PC-3 (cell line): ENCODE results near the gene MEF2C. TPM values are rescaled to one million over a fixed set of nuclear protein-coding genes. Genes with fewer than 3 reads are reported as not detected.

Source experiments
- ATAC-seq: fragments of 200-7000 bp; cut with Tn5 transposase; 2 replicates; pipeline ENCODE4 v1.9.1; 2020; ENCODE audit warnings: mild to moderate bottlenecking, moderate library complexity
- BruUV-seq: library from RNA; stranded (reverse); fragments of 400-500 nt; replicated peaks from 2 replicates; lab custom pipeline; 2021; lab: Mats Ljungman, UMichigan
- CTCF ChIA-PET: fragments of 300-600 bp; sonication (Branson Sonifier 250); formaldehyde crosslinking; loops from one replicate; lab custom pipeline; 2022; ENCODE audit warnings: antibody characterized with exemption; lab: Charles Lee
- POLR2A ChIA-PET: fragments of 300-600 bp; sonication (Branson Sonifier 250); formaldehyde crosslinking; loops from one replicate; lab custom pipeline; 2022; ENCODE audit warnings: antibody characterized with exemption; ENCODE audit not compliant: unreplicated experiment; lab: Charles Lee
- DNase-seq: peaks from one replicate; pipeline ENCODE4 v3.0.0-alpha.2; 2015
- H2AFZ ChIP-seq: fragments of 300-600 bp; sonication (generic); 2 replicates; pipeline ENCODE4 v1.6.0; 2016; ENCODE audit warnings: antibody characterized with exemption, low read length
- H3F3A ChIP-seq: fragments of 300-600 bp; sonication (generic); one replicate; pipeline ENCODE4 v1.6.0; 2017; ENCODE audit warnings: antibody characterized with exemption, low read length, control low read depth, mild to moderate bottlenecking; ENCODE audit not compliant: unreplicated experiment
- H3K27ac ChIP-seq: fragments of 300-600 bp; sonication (generic); 2 replicates; pipeline ENCODE4 v1.5.1; 2016; ENCODE audit warnings: mild to moderate bottlenecking, low read length
- H3K27me3 ChIP-seq: fragments of 300-600 bp; sonication (generic); 2 replicates; pipeline ENCODE4 v1.6.1; 2016; ENCODE audit warnings: low read length, mixed read lengths
- H3K36me3 ChIP-seq: fragments of 300-600 bp; sonication (generic); 2 replicates; pipeline ENCODE4 v1.6.1; 2016; ENCODE audit warnings: low read depth, mixed run types, low read length, mixed read lengths
- H3K4me1 ChIP-seq: fragments of 300-600 bp; sonication (generic); 2 replicates; pipeline ENCODE4 v1.5.1; 2016; ENCODE audit warnings: low read length; ENCODE audit not compliant: insufficient read depth
- H3K4me2 ChIP-seq: fragments of 300-600 bp; sonication (generic); 2 replicates; pipeline ENCODE4 v1.6.0; 2016; ENCODE audit warnings: low read length
- H3K4me3 ChIP-seq: fragments of 300-600 bp; sonication (generic); 2 replicates; pipeline ENCODE4 v1.5.1; 2016; ENCODE audit warnings: mild to moderate bottlenecking, low read length, mixed read lengths
- H3K79me2 ChIP-seq: fragments of 300-600 bp; sonication (generic); 2 replicates; pipeline ENCODE4 v1.6.1; 2017; ENCODE audit warnings: low read length, mixed read lengths
- H3K9ac ChIP-seq: fragments of 300-600 bp; sonication (generic); 2 replicates; pipeline ENCODE4 v1.6.0; 2016; ENCODE audit warnings: mild to moderate bottlenecking, low read length
- H3K9me2 ChIP-seq: fragments of 300-600 bp; sonication (generic); replicated peaks from 2 replicates; pipeline ENCODE4 v1.6.1; 2016; ENCODE audit warnings: mixed run types, low read length, mixed read lengths
- H3K9me3 ChIP-seq: fragments of 300-600 bp; sonication (generic); 2 replicates; pipeline ENCODE4 v1.6.1; 2016; ENCODE audit warnings: low read length, mixed read lengths
- H4K20me1 ChIP-seq: fragments of 300-600 bp; sonication (generic); 2 replicates; pipeline ENCODE4 v1.6.1; 2016; ENCODE audit warnings: low read length, mixed read lengths
- EZH2 ChIP-seq: fragments of 300-600 bp; sonication (generic); IDR thresholded peaks from one replicate; pipeline ENCODE4 v1.6.1; 2017; ENCODE audit warnings: antibody characterized with exemption, mild to moderate bottlenecking, low read length; ENCODE audit not compliant: unreplicated experiment
- EZH2phosphoT487 ChIP-seq: fragments of 300-600 bp; sonication (generic); IDR thresholded peaks from 2 replicates; pipeline ENCODE4 v1.6.1; 2018; ENCODE audit warnings: mild to moderate bottlenecking, antibody characterized with exemption, low read length, borderline replicate concordance
- intact Hi-C: fragments of 100-400 bp; cut with micrococcal nuclease; formaldehyde crosslinking; loops from 2 replicates; pipeline ENCODE4 v1.9.0; 2023
- total RNA-seq: library from RNA; depleted of rRNA; stranded (reverse); fragments of >200 nt; gene quantifications from 2 replicates; pipeline ENCODE4 v1.2.3, GENCODE V29; 2014
- TF ChIP-seq, protein P1 (sequence below): fragments of 300-600 bp; sonication (generic); conservative IDR thresholded peaks from 2 replicates; pipeline ENCODE4 v1.5.1; 2017; ENCODE audit warnings: antibody characterized with exemption, low read depth, mild to moderate bottlenecking, low read length

Gene MEF2C
- total RNA-seq, 1 experiment from 2014 or later: 8.0 TPM

DNA sequence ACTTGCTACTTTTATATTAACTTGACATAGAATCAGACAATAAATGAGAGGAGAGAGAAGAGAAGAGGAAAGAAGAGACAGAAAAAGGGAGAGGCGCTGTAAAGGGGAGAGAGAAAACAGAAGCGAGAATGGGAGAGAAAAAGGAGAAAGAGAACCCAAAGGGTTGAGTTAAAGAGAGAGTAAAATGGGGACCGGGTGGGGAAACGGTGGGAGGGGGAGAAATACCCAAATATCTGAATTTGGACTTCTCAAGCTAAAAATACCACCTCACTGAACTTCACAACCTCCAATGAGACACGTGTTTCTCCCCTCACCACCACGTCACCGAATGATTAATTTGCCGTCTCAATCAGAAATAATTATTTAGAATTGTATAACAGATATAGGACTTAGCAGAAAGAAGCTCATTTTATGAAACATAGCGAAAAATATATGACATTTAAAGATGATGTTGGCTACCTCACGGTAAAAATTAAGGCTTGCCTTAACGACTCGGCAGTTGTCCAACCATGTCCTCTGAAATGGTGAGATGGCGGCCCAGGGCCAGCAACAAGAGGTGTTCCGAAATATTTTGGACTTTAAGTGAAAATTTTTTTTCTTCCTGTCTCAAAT, 204.1 kb downstream of the MEF2C start:
- CTCF ChIA-PET: interaction anchor here (0.6 kb wide), 1 partner anchor 68 kb away, joined by 3 read pairs; no protein-coding TSS in a partner anchor
- POLR2A ChIA-PET: no interaction called here

DNA sequence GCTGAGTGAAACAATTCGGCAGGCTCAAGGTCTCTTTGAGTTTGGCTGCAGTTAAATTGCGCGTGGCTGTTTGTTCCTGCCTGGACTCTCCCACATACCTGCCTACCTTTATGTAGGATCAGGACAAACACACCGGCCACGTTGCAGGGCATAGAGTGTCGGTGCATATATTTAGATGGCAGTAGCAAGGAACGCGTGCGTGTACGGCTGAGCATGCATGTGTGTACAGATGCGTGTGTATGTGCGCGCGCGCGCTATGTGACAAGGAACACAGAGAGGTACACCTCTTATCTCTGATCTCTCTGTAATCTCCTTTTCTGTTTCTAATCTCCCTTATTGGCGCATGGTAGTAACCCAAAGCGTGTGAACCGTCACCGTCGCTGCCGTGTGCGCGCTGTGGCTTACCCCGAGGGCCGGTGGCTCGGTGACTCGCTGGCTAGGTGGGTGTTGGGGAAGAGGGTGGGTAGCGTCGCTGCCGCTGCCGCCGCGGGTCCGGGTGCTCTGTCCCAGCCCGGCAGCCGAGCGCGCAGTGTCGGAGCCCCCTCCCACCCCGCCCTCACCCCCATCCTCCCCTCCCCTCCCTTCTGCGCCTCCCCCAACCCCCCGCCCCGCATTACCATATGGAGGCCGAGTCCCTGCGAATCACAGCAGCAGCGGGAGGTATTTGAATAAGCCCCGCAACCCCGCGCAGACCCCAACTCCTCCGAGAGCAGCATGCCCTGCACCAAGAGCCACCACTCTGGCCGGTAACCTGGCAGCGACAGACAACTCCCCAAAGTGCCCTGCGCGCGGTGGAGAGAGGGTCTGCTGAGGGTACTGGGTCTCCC, 204.8 kb downstream of the MEF2C start:
- H3K27me3 ChIP-seq: no peaks in the 10 kb centered on the region
- no peak overlapping the region for H3K9ac ChIP-seq

More for the DNA sequence above, 204.1 kb downstream of the MEF2C start:
- Histone ChIP-seq H3K4me1 (peaks cover 6% of the 10 kb centered on the region; the same call in 1 of the 2 replicates), H2AFZ (0 out of 2 replicates have a peak overlapping the region, but pooled peaks have one; percentile 42), H3K9me2 (no peaks in the 10 kb centered on the region), H3K9ac (no peak overlapping the region), H3K9me3 (no peaks in the 10 kb centered on the region), H4K20me1 (no peaks in the 10 kb centered on the region), H3K4me2 (peak overlapping the region; percentile 44; the same call in 1 of the 2 replicates), H3K36me3 (no peaks in the 10 kb centered on the region), H3K4me3 (no peak overlapping the region; the same call in 1 of the 2 replicates), H3K27me3 (no peaks in the 10 kb centered on the region), H3K79me2 (no peaks in the 10 kb centered on the region), H3K27ac (no peak overlapping the region), H3F3A (no peaks in the 10 kb centered on the region)
- DNase-seq (no peak), ATAC-seq (no peak)
- intact Hi-C loops: no loop called here
- TF ChIP-seq, protein P1, sequence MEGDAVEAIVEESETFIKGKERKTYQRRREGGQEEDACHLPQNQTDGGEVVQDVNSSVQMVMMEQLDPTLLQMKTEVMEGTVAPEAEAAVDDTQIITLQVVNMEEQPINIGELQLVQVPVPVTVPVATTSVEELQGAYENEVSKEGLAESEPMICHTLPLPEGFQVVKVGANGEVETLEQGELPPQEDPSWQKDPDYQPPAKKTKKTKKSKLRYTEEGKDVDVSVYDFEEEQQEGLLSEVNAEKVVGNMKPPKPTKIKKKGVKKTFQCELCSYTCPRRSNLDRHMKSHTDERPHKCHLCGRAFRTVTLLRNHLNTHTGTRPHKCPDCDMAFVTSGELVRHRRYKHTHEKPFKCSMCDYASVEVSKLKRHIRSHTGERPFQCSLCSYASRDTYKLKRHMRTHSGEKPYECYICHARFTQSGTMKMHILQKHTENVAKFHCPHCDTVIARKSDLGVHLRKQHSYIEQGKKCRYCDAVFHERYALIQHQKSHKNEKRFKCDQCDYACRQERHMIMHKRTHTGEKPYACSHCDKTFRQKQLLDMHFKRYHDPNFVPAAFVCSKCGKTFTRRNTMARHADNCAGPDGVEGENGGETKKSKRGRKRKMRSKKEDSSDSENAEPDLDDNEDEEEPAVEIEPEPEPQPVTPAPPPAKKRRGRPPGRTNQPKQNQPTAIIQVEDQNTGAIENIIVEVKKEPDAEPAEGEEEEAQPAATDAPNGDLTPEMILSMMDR: no peak
- TF ChIP-seq EZH2 (no peak), EZH2phosphoT487 (no peak)
- no TSS peak for BruUV-seq

More for the DNA sequence above, 204.8 kb downstream of the MEF2C start:
- H4K20me1 ChIP-seq: no peaks in the 10 kb centered on the region
- no peaks in the 10 kb centered on the region for H3K9me3 ChIP-seq
- H3F3A ChIP-seq: no peaks in the 10 kb centered on the region
- no peaks in the 10 kb centered on the region for H3K9me2 ChIP-seq
- intact Hi-C loops: no loop called here
- peak overlapping the region; percentile 67; the same call in 1 of the 2 replicates for H2AFZ ChIP-seq
- peak overlapping the region; percentile 44 for H3K4me3 ChIP-seq
- H3K79me2 ChIP-seq: no peaks in the 10 kb centered on the region
- DNase-seq (no peak), ATAC-seq (no peak)
- ChIA-PET POLR2A (no interaction called here), CTCF (interaction anchor here (0.6 kb wide), 1 partner anchor 68 kb away, joined by 3 read pairs; no protein-coding TSS in a partner anchor)
- TF ChIP-seq EZH2: no peak
- TF ChIP-seq, protein P1: no peak
- TF ChIP-seq EZH2phosphoT487: no peak
- H3K27ac ChIP-seq: no peak overlapping the region
- H3K36me3 ChIP-seq: no peaks in the 10 kb centered on the region
- peaks cover 6% of the 10 kb centered on the region; the same call in 1 of the 2 replicates for H3K4me1 ChIP-seq
- peak overlapping the region; percentile 53 for H3K4me2 ChIP-seq
- BruUV-seq: no TSS peak
